KMS-11 (cell line): Measurements from ENCODE around the gene CCN2.

Source experiments
- H2AFZ ChIP-seq: fragments of 200-600 bp; sonication (generic); 2 replicates; pipeline ENCODE4 v1.6.1; 2016; ENCODE audit warnings: antibody characterized with exemption, mixed run types, low read depth
- H3K27ac ChIP-seq: fragments of 200-600 bp; sonication (generic); 2 replicates; pipeline ENCODE4 v1.6.1; 2016; ENCODE audit warnings: mild to moderate bottlenecking, mixed run types
- H3K27me3 ChIP-seq: fragments of 200-600 bp; sonication (generic); 2 replicates; pipeline ENCODE4 v1.6.1; 2017; ENCODE audit warnings: mild to moderate bottlenecking, low read depth, mixed run types, moderate library complexity; ENCODE audit not compliant: insufficient read depth
- H3K36me3 ChIP-seq: fragments of 200-600 bp; sonication (generic); 2 replicates; pipeline ENCODE4 v1.6.1; 2017; ENCODE audit warnings: mild to moderate bottlenecking, mixed run types; ENCODE audit not compliant: insufficient read depth
- H3K4me1 ChIP-seq: fragments of 200-600 bp; sonication (generic); 2 replicates; pipeline ENCODE4 v1.6.1; 2016; ENCODE audit warnings: mild to moderate bottlenecking, low read depth, mixed run types; ENCODE audit not compliant: poor library complexity, severe bottlenecking
- H3K4me2 ChIP-seq: fragments of 200-600 bp; sonication (generic); 2 replicates; pipeline ENCODE4 v1.7.0; 2016; ENCODE audit warnings: mild to moderate bottlenecking, mixed run types
- H3K4me3 ChIP-seq: fragments of 200-600 bp; sonication (generic); IDR thresholded peaks from 2 replicates; pipeline ENCODE4 v1.6.1; 2017; ENCODE audit warnings: low read depth, low read length, mixed read lengths; ENCODE audit not compliant: insufficient read depth
- H3K79me2 ChIP-seq: fragments of 200-600 bp; sonication (generic); 2 replicates; pipeline ENCODE4 v1.6.1; 2016; ENCODE audit warnings: low read depth, mixed run types; ENCODE audit not compliant: insufficient read depth
- H3K9ac ChIP-seq: fragments of 200-600 bp; sonication (generic); 2 replicates; pipeline ENCODE4 v1.6.1; 2016; ENCODE audit warnings: mild to moderate bottlenecking, mixed run types
- H4K20me1 ChIP-seq: fragments of 200-600 bp; sonication (generic); 2 replicates; pipeline ENCODE4 v1.6.1; 2016; ENCODE audit warnings: mild to moderate bottlenecking, mixed run types; ENCODE audit not compliant: insufficient read depth
- CTCF ChIP-seq: fragments of 200-600 bp; sonication (generic); conservative IDR thresholded peaks from 2 replicates; pipeline ENCODE4 v1.6.1; 2017; ENCODE audit warnings: low read depth, mild to moderate bottlenecking, antibody characterized with exemption, low read length, moderate library complexity, mixed read lengths

Gene CCN2

GRCh38 chr6:131970076-131970859, 19.1 kb upstream of the CCN2 start:
- Histone ChIP-seq H3K9ac (no peak overlapping the region), H3K79me2 (no peaks in the 10 kb centered on the region), H4K20me1 (no peaks in the 10 kb centered on the region), H2AFZ (no peak overlapping the region), H3K4me3 (no peak overlapping the region), H3K27ac (no peak overlapping the region), H3K4me2 (no peak overlapping the region), H3K4me1 (no peaks in the 10 kb centered on the region), H3K27me3 (no peaks in the 10 kb centered on the region), H3K36me3 (no peaks in the 10 kb centered on the region)
- TF ChIP-seq CTCF: no peak

GRCh38 chr6:131968656-131969055, 17.5 kb upstream of the CCN2 start:
- Histone ChIP-seq H3K79me2 (no peaks in the 10 kb centered on the region), H2AFZ (no peak overlapping the region), H3K27me3 (no peaks in the 10 kb centered on the region), H3K4me2 (no peak overlapping the region), H3K9ac (no peak overlapping the region), H3K27ac (no peak overlapping the region), H3K4me1 (no peaks in the 10 kb centered on the region), H4K20me1 (no peaks in the 10 kb centered on the region), H3K4me3 (no peak overlapping the region), H3K36me3 (no peaks in the 10 kb centered on the region)
- no peak for TF ChIP-seq CTCF

- no peak overlapping the region for H3K9ac ChIP-seq
- TF ChIP-seq CTCF: no peak
- no peak overlapping the region for H3K4me3 ChIP-seq
- no peak overlapping the region for H3K4me2 ChIP-seq
- H3K27ac ChIP-seq: no peak overlapping the region
- no peaks in the 10 kb centered on the region for H3K27me3 ChIP-seq
- no peaks in the 10 kb centered on the region for H3K79me2 ChIP-seq
- H3K4me1 ChIP-seq: no peaks in the 10 kb centered on the region
- no peaks in the 10 kb centered on the region for H4K20me1 ChIP-seq
- no peaks in the 10 kb centered on the region for H3K36me3 ChIP-seq
- no peak overlapping the region for H2AFZ ChIP-seq
These were observed 16.8 kb upstream of the CCN2 start for GRCh38 chr6:131967948-131968347.

GRCh38 chr6:131966443-131966842, 15.3 kb upstream of the CCN2 start:
- H3K79me2 ChIP-seq: no peaks in the 10 kb centered on the region
- H4K20me1 ChIP-seq: no peaks in the 10 kb centered on the region
- no peaks in the 10 kb centered on the region for H3K27me3 ChIP-seq
- no peaks in the 10 kb centered on the region for H3K36me3 ChIP-seq
- no peaks in the 10 kb centered on the region for H3K4me1 ChIP-seq
- no peak overlapping the region for H3K4me3 ChIP-seq
- TF ChIP-seq CTCF: no peak
- H3K9ac ChIP-seq: no peak overlapping the region
- no peak overlapping the region for H2AFZ ChIP-seq
- H3K27ac ChIP-seq: no peak overlapping the region
- H3K4me2 ChIP-seq: no peak overlapping the region
